IMR-90 (cell line): ENCODE measurements around the gene SPATA3.

Experiments
- CHD1 ChIP-seq: IDR thresholded peaks from 2 replicates; pipeline ENCODE4 v1.6.1; 2012; ENCODE audit warnings: low read depth, low read length, improper control_type of control experiment
- CTCF ChIP-seq: conservative IDR thresholded peaks from 2 replicates; pipeline ENCODE4 v1.5.1; 2012; ENCODE audit warnings: mild to moderate bottlenecking, low read depth, low read length, improper control_type of control experiment
- MXI1 ChIP-seq: IDR thresholded peaks from 2 replicates; pipeline ENCODE4 v1.6.1; 2012; ENCODE audit warnings: low read depth, mild to moderate bottlenecking, low read length, moderate library complexity, borderline replicate concordance
- POLR2A ChIP-seq: IDR thresholded peaks from 2 replicates; pipeline ENCODE4 v1.6.1; 2012; ENCODE audit warnings: mild to moderate bottlenecking, low read depth, low read length
- RCOR1 ChIP-seq: IDR thresholded peaks from 2 replicates; pipeline ENCODE4 v1.6.1; 2012; ENCODE audit warnings: mild to moderate bottlenecking, low read length, improper control_type of control experiment; ENCODE audit not compliant: insufficient replicate concordance

DNA sequence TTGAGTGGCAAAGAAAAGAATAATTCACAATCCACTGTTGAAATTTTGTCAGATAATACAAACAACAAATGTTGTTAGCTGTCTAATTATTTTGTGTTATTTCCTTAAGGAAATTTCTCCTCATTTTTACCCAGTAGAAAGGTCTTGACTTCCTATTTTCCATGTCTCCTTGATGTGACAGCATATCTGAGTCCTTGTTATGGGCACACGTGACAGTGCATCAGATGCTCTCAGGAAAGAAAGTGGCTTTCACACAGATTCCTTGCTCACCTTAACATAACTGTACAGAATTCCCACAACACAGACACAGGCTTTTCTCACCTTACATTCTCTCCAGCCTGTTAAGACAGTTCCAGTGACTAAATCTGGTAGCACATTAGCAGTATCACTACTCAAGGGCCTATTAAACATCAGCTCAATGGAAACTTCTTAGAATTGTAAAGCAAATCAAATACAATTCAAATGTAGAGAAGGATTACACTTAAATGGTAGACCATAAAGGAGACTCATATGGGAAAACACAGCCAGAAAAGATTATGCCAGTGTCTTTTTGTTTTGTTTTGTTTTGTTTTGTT, 40.7 kb upstream of the SPATA3 start:
- TF ChIP-seq CTCF (no peak), POLR2A (no peak), MXI1 (no peak), RCOR1 (no peak), CHD1 (no peak)
